Inflammatory macrophage (primary cell): ENCODE measurements around the gene CXCR5.

Source experiments
- DNase-seq, 2 donors: peaks; one replicate each; pipeline ENCODE4 v3.0.0-alpha.2; 2020 to 2022

CXCR5 gene

DNA sequence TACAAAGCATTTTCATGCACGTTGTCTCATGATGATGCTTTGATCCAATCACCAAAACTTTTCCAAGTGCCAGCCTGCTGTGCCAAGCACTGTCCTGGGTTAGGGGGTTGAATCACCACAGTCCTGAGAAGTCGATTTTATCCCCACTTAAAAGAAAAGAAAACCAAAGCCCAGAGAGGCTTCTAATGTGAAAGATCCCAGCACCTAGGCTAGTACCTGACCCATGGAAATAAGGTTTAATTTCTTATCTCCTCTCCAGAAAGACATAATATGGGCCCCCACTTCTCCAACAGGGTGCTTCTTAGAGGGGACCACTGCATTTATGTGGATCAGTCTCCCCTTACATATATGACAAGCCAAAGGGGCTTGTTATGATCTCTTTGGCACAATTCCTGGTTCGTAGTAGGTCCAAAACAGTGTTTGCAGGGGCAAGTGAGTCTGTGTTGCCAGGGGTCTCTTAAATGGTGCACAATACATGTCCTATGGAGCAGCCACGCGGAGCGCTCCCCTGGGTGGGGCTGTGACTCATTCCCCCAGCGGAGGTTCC is 43.9 kb downstream of the CXCR5 start:
- DNase-seq, result no peak

GRCh38 chr11:118928101-118928869 is 44.6 kb downstream of the CXCR5 start:
- DNase-seq, result peak; percentile 85 to 86

GRCh38 chr11:118928870-118929500 is 45.3 kb downstream of the CXCR5 start:
- peak in 1 of 2 donors; percentile 21 for DNase-seq

- peak; percentile 68 to 69 for DNase-seq
These were observed 45.9 kb downstream of the CXCR5 start for GRCh38 chr11:118929501-118930093.

GRCh38 chr11:118930094-118930712 is 46.5 kb downstream of the CXCR5 start:
- peak; percentile 91 for DNase-seq

GRCh38 chr11:118931571-118931970 is 47.9 kb downstream of the CXCR5 start:
- DNase-seq, result peak; percentile 37 to 66

DNA sequence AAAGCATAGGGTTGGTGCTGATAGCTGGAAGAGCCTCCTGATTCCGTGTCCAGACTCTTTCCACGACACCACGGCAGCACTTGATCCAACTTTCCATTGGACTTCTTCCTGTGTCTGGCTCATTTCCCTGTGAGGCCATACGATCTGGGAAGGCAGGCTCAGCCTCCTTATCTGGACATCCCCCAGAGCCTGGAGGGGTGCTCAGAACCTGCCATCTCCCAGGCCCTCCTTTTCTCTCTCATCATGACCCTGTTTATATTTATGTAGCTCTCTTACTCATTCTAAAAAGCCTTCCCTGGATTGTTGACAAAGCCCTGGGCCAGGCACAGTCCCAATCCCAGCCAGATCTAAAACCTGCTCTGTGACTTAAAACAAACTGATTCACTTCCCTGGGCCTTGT is 49.8 kb downstream of the CXCR5 start:
- DNase-seq, result no peak

DNA sequence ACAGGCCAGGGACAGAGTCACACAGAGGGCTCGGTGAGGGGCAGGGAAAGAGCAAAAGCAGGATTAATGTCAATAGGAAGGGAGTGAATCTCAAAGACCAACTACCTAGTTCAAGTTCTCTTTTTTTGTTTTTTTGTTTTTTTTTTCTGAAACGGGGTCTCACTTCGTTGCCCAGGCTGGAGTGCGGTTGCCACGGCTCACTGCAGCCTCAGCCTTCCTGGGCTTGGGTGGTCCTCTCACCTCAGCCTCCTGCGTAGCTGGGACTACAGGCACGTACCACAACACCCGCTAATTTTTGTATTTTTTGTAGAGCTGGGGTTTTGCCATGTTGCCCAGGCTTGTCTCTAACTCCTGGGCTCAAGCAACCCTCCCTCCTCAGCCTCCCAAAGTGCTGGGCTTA is 51.7 kb downstream of the CXCR5 start:
- DNase-seq, result no peak

- no peak for DNase-seq
These were observed 55.1 kb downstream of the CXCR5 start for GRCh38 chr11:118938491-118939403.

DNA sequence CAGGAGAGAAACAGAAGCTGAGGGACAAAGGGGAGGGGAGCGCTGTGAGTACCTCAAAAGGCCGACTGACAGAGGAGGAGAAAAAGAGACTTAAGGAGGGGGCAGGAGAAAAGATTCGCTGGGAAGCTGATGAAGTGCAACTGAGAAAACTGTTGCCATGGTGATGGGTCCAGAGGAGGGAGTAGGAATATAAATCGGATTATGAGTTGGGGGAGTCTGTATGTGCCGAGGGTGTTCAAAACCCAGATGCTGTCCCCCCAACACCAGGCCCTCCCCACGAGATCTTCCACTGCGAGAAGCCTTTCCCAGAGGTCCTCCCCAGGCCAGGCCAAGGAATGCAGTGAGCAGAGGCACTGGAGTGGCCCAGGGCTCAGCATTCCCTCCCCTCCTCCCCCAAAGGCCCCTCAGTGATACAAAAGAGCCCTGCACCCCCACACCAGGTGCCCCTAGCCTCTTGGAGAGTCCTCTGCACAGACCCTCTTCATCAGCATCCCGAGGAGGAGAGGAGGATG is 55.8 kb downstream of the CXCR5 start:
- no peak for DNase-seq

DNA sequence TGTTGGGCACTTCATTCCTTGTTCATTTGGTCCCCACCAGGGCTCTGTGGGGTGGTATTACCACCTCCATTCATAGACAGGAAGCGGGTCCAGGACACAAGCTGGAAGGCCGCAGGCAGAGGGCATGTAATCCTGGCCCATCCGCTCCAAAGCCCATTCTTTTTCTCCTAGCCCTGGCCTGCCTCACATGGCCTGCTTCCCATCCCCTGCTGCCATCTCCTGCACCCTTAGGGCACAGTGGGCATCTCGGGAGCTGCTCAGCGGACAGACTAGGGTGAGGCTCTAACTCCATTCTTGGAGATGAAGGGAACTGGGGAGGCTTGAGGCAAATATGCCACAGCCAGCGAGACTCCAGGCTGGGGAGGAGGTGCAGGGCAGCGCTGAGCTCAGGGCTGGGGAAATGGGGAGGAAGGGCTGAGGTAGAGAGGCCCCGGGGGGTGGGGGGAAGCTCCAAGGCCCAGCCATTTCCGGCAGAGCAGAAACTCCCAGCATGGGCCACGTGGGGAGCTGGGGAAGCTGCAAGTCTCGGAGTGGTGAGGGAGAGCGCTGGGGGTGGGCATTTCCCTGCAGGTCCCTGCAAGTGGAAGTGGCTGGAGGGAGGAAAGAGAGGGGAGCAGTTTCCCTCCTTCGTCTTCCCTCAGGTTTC is 56.4 kb downstream of the CXCR5 start:
- peak in 1 of 2 donors; percentile 36 for DNase-seq

DNA sequence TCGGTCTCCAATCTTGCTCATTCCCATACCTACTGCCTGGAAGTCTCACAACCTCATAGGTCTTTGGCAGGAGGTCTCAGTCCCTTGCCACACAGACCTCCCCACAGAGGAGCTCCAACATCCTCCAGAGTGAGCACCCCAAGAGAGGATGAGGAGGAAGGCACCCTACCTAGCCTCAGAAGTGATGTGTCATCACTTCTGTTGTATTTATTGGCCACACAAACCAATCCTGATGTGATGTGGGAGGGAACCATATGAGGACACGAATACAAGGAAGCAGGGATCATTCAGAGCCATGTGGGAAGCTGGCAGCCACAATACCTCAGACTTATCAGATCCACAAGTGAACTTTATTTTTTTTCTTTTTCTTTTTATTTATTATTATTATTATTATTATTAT is 63.4 kb downstream of the CXCR5 start:
- DNase-seq, result no peak
